ENCODE data around the gene ZNF473. TPM values are rescaled to one million over a fixed set of nuclear protein-coding genes. Genes with fewer than 3 reads are reported as not detected.

ZNF473 gene
- total and polyA plus RNA-seq, 12 donors, result 1.5 to 4.2 (median 3.1) TPM

DNA sequence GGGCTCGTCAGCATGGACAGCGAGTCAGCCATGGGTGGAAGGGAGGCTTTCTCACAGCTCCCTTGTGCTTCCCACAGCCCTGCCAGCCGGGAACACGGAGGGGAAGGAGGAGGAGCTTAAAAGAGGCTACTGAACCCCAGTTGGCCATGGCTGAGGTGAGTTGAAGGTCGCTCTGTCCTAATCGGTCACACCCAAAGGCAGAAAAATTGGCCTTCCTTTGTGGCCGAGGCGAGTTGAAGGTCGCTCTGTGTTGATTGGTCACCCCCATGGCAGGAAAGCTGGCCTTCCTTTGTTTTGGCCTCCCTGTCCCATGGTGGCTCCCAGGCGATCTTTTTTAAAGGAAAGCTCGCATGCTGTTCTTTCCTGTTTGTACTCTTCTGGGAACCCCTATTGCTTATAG is 5.1 kb downstream of the ZNF473 start:
- Histone ChIP-seq H3K27me3 (no peaks in the 10 kb centered on the region), H3K4me1 (peaks cover 0 to 18% (median 15%) of the 10 kb centered on the region in 9 donors), H3K36me3 (peaks cover 0 to 67% (median 25%) of the 10 kb centered on the region in 9 donors), H3K4me3 (no peak overlapping the region), H3K27ac (no peak overlapping the region), H3K9me3 (no peaks in the 10 kb centered on the region)
- intact Hi-C loops (cut with DNase I), result no loop called here
- TF ChIP-seq CTCF (IDR thresholded peaks at IDR 0.05), result no peak
- DNase-seq, result no peak
- no peak for ATAC-seq
- WGBS, 2 donors, result 87 to 92% methylated on average over 11 of the region's 11 CpGs

GRCh38 chr19:50036908-50037307 is 11.1 kb downstream of the ZNF473 start:
- no peak for TF ChIP-seq CTCF (IDR thresholded peaks at IDR 0.05)
- peaks cover 0 to 97% (median 53%) of the 10 kb centered on the region in 9 donors for H3K36me3 ChIP-seq
- 96 to 97% methylated on average over 3 of the region's 3 CpGs for WGBS, 2 donors
- no peaks in the 10 kb centered on the region for H3K9me3 ChIP-seq
- no peak overlapping the region for H3K27ac ChIP-seq
- DNase-seq, result no peak
- no peaks in the 10 kb centered on the region for H3K4me1 ChIP-seq
- no peak for ATAC-seq
- intact Hi-C loops (cut with DNase I), result no loop called here
- H3K4me3 ChIP-seq, result no peak overlapping the region
- no peaks in the 10 kb centered on the region for H3K27me3 ChIP-seq

GRCh38 chr19:50039968-50040367 is 14.2 kb downstream of the ZNF473 start:
- peaks cover 8 to 97% (median 66%) of the 10 kb centered on the region in 9 donors for H3K36me3 ChIP-seq
- DNase-seq (no peak), ATAC-seq (no peak)
- H3K27ac ChIP-seq, result no peak overlapping the region
- no peak overlapping the region for H3K4me3 ChIP-seq
- WGBS, 2 donors, result 92% methylated on average over 3 of the region's 3 CpGs
- H3K4me1 ChIP-seq, result no peaks in the 10 kb centered on the region
- H3K27me3 ChIP-seq, result no peaks in the 10 kb centered on the region
- TF ChIP-seq CTCF (IDR thresholded peaks at IDR 0.05), result no peak
- intact Hi-C loops (cut with DNase I), result loop anchor here in 1 of 10 donors (10.0 kb wide), 1 partner anchor 95 kb away; no protein-coding TSS in a partner anchor
- peaks cover 0 to 27% (median 13%) of the 10 kb centered on the region in 11 donors for H3K9me3 ChIP-seq

GRCh38 chr19:50040967-50041366 is 15.2 kb downstream of the ZNF473 start:
- H3K36me3 ChIP-seq, result peaks cover 18 to 100% (median 76%) of the 10 kb centered on the region in 9 donors
- H3K27me3 ChIP-seq, result no peaks in the 10 kb centered on the region
- H3K27ac ChIP-seq, result no peak overlapping the region
- ATAC-seq (no peak), DNase-seq (no peak)
- TF ChIP-seq CTCF (IDR thresholded peaks at IDR 0.05), result no peak
- no peak overlapping the region for H3K4me3 ChIP-seq
- H3K4me1 ChIP-seq, result no peaks in the 10 kb centered on the region
- 87 to 91% methylated on average over 6 of the region's 6 CpGs for WGBS, 2 donors
- H3K9me3 ChIP-seq, result peaks cover 0 to 37% (median 23%) of the 10 kb centered on the region in 11 donors
- intact Hi-C loops (cut with DNase I), result loop anchor here in 1 of 10 donors (10.0 kb wide), 1 partner anchor 94 kb away; no protein-coding TSS in a partner anchor

All from heart right ventricle (tissue), 16 donors.